ENCODE measurements around the gene CCR6. TPM values are rescaled to one million over a fixed set of nuclear protein-coding genes. Genes with fewer than 3 reads are reported as not detected.

Gene CCR6
- total and polyA plus RNA-seq, 2 of the 8 experiments (the other 6 are each of a cell fraction or from before 2014, with no cell fraction given): 0.06 TPM; not detected in 1

GRCh38 chr6:167107787-167108186, 15.1 kb upstream of the CCR6 start:
- Histone ChIP-seq H3K36me3 (ENCODE audit: control insufficient read depth in 2 of 4, insufficient read depth in 4 of 4, low read length in 3 of 4) (no peaks in the 10 kb centered on the region), H3K4me3 (ENCODE audit: extremely low read depth in 1 of 4, insufficient read depth in 2 of 4, low read depth in 3 of 4, low read length in 4 of 4) (no peak overlapping the region), H4K5ac (ENCODE audit: insufficient read length, low read depth, low read length) (no peak overlapping the region), H2BK20ac (ENCODE audit: low read length) (no peak overlapping the region), H3K27me3 (replicated peaks in 1 of 4; ENCODE audit: control insufficient read depth in 3 of 4, extremely low read depth in 1 of 4, insufficient read depth in 3 of 4, low read length in 3 of 4) (peaks cover 0 to 1% (median 0%) of the 10 kb centered on the region in 4 experiments; a peak in 1 of 7 replicates), H2BK12ac (ENCODE audit: low read depth, low read length) (no peak overlapping the region), H3K4ac (replicated peaks; ENCODE audit: insufficient read length, low read depth, low read length) (no peak overlapping the region), H3K23ac (ENCODE audit: insufficient read length) (no peak overlapping the region), H3K18ac (ENCODE audit: extremely low read depth, low read length) (no peak overlapping the region), H2AK5ac (ENCODE audit: low read depth, low read length) (no peak overlapping the region), H3K23me2 (ENCODE audit: low read depth, low read length) (no peaks in the 10 kb centered on the region), H3K56ac (replicated peaks; ENCODE audit: insufficient read length, low read depth, low read length) (no peak overlapping the region), H2BK5ac (ENCODE audit: low read depth, low read length) (no peak overlapping the region), H3K9ac (replicated peaks in 1 of 4; ENCODE audit: extremely low read depth in 1 of 4, low read depth in 3 of 4, low read length in 3 of 4) (no peak overlapping the region), H3K9me3 (ENCODE audit: insufficient read depth in 2 of 2, low read depth in 1 of 2, low read length in 1 of 2) (no peaks in the 10 kb centered on the region), H3K14ac (ENCODE audit: insufficient read length) (no peak overlapping the region), H2AFZ (ENCODE audit: low read length) (no peak overlapping the region), H3K4me2 (ENCODE audit: insufficient read depth in 1 of 2, low read depth in 2 of 2, low read length in 2 of 2) (no peak overlapping the region), H4K8ac (ENCODE audit: extremely low read depth, insufficient read depth, low read length) (no peak overlapping the region), H3K79me2 (ENCODE audit: control insufficient read depth in 1 of 2, insufficient read depth in 2 of 2, low read length in 2 of 2) (no peaks in the 10 kb centered on the region), H3K27ac (ENCODE audit: low read depth, low read length) (no peak overlapping the region), H4K91ac (replicated peaks; ENCODE audit: insufficient read length, low read length) (no peak overlapping the region), H3K79me1 (ENCODE audit: low read depth, low read length) (no peaks in the 10 kb centered on the region), H2BK15ac (ENCODE audit: low read length) (no peak overlapping the region), H2BK120ac (replicated peaks; ENCODE audit: low read depth, low read length) (no peak overlapping the region), H3K4me1 (replicated peaks in 1 of 4; ENCODE audit: control insufficient read depth in 3 of 4, insufficient read depth in 4 of 4, low read length in 3 of 4) (no peaks in the 10 kb centered on the region), H4K20me1 (replicated peaks in 1 of 2; ENCODE audit: control insufficient read depth in 1 of 2, insufficient read depth in 2 of 2, low read length in 2 of 2) (no peaks in the 10 kb centered on the region)
- ChIA-PET POLR2A (ENCODE audit: partially characterized antibody) (no interaction called here), CTCF (ENCODE audit: partially characterized antibody) (interaction anchor here (1.1 kb wide), 1 partner anchor 34 kb away, joined by 6 read pairs; no protein-coding TSS in a partner anchor)
- 82% methylated on average over 7 of the region's 7 CpGs; no CpG with 5 or more reads in 1 of the 2 experiments for WGBS, 2 experiments (ENCODE audit: extremely low coverage in 1 of 2, insufficient coverage in 1 of 2, insufficient read length in 1 of 2, insufficient replicate concordance in 2 of 2, low coverage in 1 of 2, low lambda C conversion rate in 2 of 2, missing lambda C conversion rate in 1 of 2)
- DNase-seq (ENCODE audit: low read depth in 1 of 2, low spot score in 2 of 2) (no peak), FAIRE-seq (no peak)
- no peak for TF ChIP-seq SIX5 (IDR thresholded peaks at IDR 0.05; ENCODE audit: low read depth, low read length)
- TF ChIP-seq FOSL1 (IDR thresholded peaks at IDR 0.05; ENCODE audit: insufficient read depth, low read depth, low read length): no peak
- TF ChIP-seq MAFK (IDR thresholded peaks at IDR 0.05; ENCODE audit: low read depth, low read length): no peak
- TF ChIP-seq, protein P1, sequence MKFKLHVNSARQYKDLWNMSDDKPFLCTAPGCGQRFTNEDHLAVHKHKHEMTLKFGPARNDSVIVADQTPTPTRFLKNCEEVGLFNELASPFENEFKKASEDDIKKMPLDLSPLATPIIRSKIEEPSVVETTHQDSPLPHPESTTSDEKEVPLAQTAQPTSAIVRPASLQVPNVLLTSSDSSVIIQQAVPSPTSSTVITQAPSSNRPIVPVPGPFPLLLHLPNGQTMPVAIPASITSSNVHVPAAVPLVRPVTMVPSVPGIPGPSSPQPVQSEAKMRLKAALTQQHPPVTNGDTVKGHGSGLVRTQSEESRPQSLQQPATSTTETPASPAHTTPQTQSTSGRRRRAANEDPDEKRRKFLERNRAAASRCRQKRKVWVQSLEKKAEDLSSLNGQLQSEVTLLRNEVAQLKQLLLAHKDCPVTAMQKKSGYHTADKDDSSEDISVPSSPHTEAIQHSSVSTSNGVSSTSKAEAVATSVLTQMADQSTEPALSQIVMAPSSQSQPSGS (IDR thresholded peaks at IDR 0.05; ENCODE audit: low read length): no peak
- no peak for TF ChIP-seq RFX5 (IDR thresholded peaks at IDR 0.05; ENCODE audit: borderline replicate concordance, low read depth, low read length)
- no peak for TF ChIP-seq TEAD4 (IDR thresholded peaks at IDR 0.05; ENCODE audit: low read depth, low read length)
- no peak for TF ChIP-seq HDAC2 (IDR thresholded peaks at IDR 0.05; ENCODE audit: borderline replicate concordance in 1 of 2, low read depth in 2 of 2, low read length in 2 of 2)
- TF ChIP-seq SP2 (IDR thresholded peaks at IDR 0.05; ENCODE audit: low read length): no peak
- no peak for TF ChIP-seq CBX5 (IDR thresholded peaks at IDR 0.05; ENCODE audit: low read depth, low read length)
- no peak for TF ChIP-seq POLR2AphosphoS5 (IDR thresholded peaks at IDR 0.05; ENCODE audit: low read depth, low read length)
- no peak for TF ChIP-seq EP300 (IDR thresholded peaks at IDR 0.05; ENCODE audit: borderline replicate concordance in 1 of 2, low read depth in 2 of 2, low read length in 2 of 2)
- TF ChIP-seq RBBP5 (IDR thresholded peaks at IDR 0.05; ENCODE audit: borderline replicate concordance, low read depth, low read length): no peak
- no peak for TF ChIP-seq SUZ12 (IDR thresholded peaks at IDR 0.05; ENCODE audit: low read length)

All from H1 (cell line).